Subcutaneous adipose tissue (tissue), 4 donors: Measurements from ENCODE around the gene NAXD. TPM values are rescaled to one million over a fixed set of nuclear protein-coding genes. Genes with fewer than 3 reads are reported as not detected.

Source experiments
- total RNA-seq, 4 donors: library from RNA; depleted of rRNA; stranded (reverse); fragments of >200 nt; gene quantifications; one replicate each; pipeline ENCODE4 v1.1.0, GENCODE V29; 2016
- TF ChIP-seq, protein P1 (sequence below): fragments of 450-650 bp; IDR thresholded peaks from one replicate; pipeline ENCODE4 v1.5.1; 2016; ENCODE audit warnings: low read depth, mild to moderate bottlenecking, control low read depth, antibody characterized with exemption, moderate library complexity

Gene NAXD
- total RNA-seq, 4 donors from 2014 or later = 17.0 to 27.1 (median 20.4) TPM

- TF ChIP-seq, protein P1, sequence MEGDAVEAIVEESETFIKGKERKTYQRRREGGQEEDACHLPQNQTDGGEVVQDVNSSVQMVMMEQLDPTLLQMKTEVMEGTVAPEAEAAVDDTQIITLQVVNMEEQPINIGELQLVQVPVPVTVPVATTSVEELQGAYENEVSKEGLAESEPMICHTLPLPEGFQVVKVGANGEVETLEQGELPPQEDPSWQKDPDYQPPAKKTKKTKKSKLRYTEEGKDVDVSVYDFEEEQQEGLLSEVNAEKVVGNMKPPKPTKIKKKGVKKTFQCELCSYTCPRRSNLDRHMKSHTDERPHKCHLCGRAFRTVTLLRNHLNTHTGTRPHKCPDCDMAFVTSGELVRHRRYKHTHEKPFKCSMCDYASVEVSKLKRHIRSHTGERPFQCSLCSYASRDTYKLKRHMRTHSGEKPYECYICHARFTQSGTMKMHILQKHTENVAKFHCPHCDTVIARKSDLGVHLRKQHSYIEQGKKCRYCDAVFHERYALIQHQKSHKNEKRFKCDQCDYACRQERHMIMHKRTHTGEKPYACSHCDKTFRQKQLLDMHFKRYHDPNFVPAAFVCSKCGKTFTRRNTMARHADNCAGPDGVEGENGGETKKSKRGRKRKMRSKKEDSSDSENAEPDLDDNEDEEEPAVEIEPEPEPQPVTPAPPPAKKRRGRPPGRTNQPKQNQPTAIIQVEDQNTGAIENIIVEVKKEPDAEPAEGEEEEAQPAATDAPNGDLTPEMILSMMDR = no peak
These were observed 28.6 kb downstream of the NAXD start for GRCh38 chr13:110643768-110644421.

DNA sequence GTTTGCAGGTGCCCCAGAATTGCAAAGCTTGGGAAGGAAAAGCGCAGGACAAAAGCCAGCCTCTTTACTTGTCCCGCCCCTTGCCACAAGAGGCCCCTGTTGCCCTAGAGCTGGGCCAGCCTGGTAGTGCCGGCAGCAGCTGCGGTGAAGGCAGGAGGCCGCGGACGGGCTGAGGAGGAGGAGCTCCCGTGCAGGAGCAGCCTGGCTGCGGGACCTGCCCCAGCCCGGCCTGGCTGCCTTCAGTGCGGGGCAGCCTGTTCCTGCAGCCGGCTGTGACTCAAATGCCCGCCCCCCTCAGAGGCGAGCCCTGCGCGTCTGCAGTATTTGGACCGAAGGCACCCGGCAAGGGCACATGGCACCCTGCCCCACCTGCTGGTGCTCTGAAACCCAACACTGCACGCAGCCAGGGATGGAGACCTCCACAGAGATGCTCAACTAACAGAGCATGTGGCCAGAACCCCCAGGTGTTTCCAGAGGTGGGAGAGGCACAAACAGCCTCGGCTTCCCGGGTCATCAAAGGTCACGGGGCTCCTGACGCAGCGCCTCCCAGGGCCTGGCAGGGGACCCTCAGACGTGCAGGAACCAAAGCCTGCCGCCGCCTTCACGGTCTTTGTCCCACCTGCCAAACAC, 29.7 kb downstream of the NAXD start:
- TF ChIP-seq, protein P1 = no peak

DNA sequence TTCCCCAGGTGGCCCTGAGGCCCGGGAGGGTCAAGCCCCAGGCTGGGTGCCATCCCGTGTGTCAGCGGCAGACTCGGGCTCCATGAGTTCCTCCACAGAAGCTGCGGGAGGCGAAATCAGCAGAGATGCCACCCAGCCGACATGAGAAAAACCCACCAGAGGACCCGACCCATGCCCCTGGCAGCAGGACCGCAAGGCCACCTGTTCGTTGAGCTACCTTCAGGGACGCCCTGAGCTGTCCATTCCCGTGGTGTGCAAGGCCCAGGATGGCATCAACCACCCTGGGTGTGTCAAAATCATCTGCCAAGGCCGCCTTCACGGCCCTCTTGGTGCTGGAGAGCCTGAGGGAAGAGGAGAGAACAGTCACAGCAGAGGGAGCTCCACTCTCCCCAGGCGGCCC, 30.4 kb downstream of the NAXD start:
- TF ChIP-seq, protein P1 = no peak

DNA sequence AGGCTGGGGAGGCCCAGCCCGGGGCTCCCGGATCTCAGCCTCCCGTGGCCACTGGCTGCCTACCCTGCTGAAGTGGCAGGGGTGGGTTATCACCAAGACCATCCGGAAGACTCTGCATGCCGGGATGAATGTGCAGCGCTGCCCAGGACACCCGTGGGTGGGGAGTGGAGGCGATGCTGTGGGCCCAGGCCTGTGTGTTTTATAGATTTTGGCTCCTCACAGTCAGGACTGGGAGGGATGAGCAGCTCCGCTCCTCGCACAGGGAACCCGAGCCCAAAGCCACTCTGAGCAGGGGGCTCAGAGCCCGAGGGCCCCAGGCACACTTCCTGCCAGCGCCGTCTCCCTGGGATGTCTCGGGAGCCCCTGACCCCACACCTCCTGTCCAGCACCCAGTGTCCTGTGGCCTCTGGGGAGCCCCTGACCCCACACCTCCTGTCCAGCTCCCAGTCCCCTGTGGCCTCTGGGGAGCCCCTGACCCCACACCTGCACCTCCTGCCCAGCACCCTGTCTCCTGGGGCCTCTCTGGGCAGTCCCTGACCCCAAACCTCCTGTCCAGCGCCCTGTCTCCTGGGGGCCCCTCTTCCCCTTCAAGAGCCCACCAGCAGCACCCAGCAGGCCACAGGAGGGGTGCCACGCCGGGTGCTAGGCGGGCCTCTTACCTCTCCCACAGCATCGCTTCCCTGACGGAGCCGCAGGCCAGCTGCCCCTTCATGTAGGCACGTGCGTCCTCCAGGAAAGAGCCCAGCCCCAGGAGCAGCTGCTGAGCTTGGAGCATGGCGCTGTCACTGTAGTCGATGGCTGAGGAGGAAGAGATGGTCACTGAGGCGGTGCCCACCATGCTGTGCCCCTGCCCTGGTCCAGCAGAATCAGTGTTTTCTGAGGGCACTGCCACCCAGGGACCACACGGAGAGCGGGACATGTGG, 31.4 kb downstream of the NAXD start:
- TF ChIP-seq, protein P1 = no peak

GRCh38 chr13:110647365-110647737, 32.0 kb downstream of the NAXD start:
- TF ChIP-seq, protein P1 = no peak

- TF ChIP-seq, protein P1 = no peak
These were observed 32.9 kb downstream of the NAXD start for GRCh38 chr13:110648146-110648819.
